Hippocampal formation (tissue), 2 donors: ENCODE measurements around the gene THOC1.
"Not testable (repeated sequence)": the region's sequence is repeated elsewhere in the genome, so short reads cannot be mapped to it uniquely, and the experiment has no call there.

Experiments
- DNase-seq, 2 donors: peaks; one replicate each; lab custom pipeline; 2025; lab: John Stamatoyannopoulos, UW

Gene THOC1

GRCh38 chr18:267688-268552 lies at the start of gene THOC1:
TSS of gene THOC1 (minus strand) at chr18:268047. CDS start at chr18:268019, 28 bp downstream.
- DNase-seq = peak; percentile 87 to 90

- DNase-seq = no peak
Observed at GRCh38 chr18:317618-318017, 49.8 kb upstream of the THOC1 start.

- DNase-seq = no peak
Observed at GRCh38 chr18:316393-316792, 48.5 kb upstream of the THOC1 start.

- DNase-seq = no peak
Observed at GRCh38 chr18:313931-314330, 46.1 kb upstream of the THOC1 start.

- DNase-seq = no peak
Observed at GRCh38 chr18:312415-312814, 44.6 kb upstream of the THOC1 start.

DNA sequence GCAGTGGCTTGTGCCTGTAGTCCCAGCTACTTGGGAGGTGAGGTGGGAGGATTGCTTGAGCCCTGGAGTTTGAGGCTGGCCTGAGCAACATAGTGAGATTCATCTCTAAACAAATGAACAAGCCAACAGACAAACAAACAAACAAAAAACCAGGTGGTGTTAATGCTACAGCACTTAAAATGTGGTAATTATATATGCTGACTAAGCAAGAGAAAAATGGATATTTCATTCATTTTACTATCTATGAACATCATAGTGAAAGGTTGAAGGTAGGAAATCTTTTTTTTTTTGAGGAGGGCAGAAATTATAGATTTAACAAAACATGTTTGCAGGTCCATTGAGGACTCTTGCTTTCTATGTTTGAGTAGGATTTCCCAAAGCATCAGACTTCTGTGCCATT lies 42.2 kb upstream of the THOC1 start:
- DNase-seq = no peak

DNA sequence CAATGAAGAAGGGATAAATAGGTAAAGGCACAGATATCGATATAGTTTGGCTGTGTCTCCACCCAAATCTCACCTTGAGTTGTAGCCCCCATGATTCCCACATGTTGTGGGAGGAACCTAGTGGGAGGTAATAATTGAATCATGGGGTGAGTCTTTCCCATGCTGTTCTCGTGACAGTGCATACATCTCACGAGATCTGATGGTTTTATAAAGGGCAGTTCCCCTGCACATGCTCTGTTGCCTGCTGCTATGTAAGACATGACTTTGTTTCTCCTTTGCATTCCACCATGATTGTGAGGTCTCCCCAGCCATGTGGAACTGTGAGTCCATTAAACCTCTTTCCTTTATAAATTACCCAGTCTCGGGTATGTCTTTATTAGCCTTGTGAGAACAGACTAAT lies 40.2 kb upstream of the THOC1 start:
- DNase-seq = not testable (repeated sequence)

DNA sequence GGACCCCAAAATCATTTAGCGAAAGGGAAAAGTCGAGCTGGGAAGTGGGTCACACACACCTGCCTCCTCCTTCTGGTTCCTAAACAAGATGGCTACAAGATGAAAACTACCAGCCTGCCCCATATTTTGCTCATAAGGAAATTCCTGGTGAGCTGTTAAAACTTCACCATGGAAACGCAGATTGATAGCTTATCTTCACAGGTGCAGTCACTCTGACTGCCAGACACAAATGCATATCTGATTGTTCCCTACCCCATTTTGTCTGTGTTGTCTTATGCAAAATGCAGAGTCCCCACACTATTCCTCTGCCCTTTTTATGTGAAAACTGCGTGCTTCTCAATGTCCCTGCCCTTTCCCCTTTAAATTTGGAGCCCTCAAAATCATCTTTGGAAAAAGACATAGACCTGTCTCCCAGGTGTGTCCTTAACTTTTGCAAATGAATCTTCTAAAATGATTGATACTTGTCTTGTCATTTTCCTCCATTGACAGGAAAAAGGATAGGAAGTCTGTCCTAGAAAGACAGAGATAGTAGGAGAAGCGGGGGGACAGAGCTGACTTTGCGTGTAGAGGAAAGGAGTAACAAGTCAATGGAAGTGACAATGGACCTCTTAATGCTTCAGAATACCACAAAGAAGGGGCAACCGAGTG lies 38.9 kb upstream of the THOC1 start:
- DNase-seq = no peak

DNA sequence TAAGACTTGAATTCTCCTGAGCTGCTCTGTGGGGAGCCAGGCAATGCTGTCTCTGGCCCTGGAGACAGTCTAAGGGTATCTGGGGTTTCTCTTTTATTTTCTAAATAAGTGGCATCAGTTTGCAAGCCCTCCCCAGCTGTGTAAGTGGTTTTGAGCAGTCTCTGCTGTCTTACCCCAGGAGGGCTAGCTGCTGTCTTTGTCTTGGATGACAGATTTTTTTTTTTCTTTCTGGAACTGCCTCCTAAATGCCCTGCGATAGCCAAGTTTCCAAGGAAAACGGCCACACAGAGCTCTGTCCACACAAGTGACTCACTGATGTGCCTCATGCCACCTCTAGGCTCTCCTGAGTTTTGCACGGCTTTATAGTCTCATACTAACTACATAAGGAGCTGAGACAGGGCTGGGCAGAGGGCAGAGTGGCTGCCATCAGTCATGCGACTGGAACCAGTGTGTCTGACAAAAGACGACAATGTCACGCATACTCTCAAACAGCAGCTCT lies 37.2 kb upstream of the THOC1 start:
- DNase-seq = no peak

GRCh38 chr18:303607-304006 lies 35.8 kb upstream of the THOC1 start:
- no peak for DNase-seq

DNA sequence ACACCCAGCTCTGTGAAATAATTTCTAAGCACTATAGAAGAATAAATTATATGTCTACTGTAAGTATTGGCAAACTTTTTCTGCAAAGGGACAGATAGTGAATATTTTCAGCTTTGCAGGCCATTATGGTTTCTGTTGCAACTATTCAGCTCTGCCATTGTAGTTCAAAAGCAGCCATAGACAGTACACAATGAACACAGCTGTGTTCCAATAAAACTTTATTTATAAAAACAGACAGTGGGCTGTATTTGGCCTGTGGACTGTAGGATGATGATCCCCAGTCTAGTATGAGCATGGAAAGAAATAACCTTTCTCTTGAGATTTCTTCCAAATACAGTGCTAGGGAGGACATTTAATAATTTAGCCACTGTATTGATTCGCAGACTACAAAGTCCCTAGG lies 35.2 kb upstream of the THOC1 start:
- DNase-seq = no peak

GRCh38 chr18:302097-302496 lies 34.2 kb upstream of the THOC1 start:
- DNase-seq = no peak

DNA sequence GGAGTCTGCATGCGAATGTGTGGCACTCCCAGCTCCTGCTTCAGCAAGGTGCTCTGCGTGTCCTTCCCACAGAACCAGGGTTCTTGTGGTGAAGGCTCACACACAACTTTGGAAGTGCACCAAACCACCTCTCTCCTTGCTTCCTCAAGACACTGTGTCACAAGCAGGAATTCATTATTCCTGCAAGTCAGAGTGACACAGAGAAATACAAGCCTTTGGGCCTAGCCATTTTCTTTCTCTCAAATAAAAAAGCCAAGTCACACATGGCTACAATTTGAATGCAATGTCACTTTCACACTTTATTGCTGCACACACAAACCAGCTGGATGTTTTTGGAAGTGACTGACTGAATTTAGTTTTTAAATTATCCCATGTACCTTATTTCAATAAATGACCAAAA lies 30.1 kb upstream of the THOC1 start:
- DNase-seq = no peak

DNA sequence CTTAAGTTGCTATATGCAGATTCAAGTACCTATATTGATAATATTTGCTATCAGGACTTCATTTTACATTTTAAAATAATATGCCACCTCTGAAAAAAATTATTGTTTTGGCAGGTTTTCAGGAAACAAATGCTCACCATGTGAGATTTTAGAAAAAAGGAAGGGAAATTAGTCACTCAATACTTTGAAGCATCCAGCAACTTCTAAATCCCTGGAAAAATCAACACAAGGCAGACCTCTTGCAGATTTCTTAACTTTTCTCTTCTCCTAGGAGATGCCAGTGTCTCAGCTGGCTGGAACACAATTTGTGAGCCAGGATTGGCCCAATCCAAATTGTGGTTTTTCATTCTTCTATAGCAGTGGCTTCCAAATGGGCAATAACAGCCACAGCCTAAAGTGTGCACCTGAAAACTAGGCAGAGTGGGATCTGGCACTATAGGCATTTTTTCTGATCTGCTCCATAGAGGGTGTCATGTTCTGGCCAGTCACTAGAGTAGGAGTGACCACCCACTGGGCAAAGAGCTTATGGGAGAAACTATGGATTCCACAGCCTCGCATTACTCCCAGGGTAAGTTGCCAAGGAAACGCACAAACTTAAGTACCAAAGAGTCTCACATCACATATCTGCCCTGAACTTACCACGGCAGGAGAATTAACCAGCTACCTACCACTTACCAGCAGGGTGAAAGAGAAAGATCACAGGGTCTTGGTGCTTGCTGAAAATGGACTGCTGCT lies 28.1 kb upstream of the THOC1 start:
- DNase-seq = no peak

DNA sequence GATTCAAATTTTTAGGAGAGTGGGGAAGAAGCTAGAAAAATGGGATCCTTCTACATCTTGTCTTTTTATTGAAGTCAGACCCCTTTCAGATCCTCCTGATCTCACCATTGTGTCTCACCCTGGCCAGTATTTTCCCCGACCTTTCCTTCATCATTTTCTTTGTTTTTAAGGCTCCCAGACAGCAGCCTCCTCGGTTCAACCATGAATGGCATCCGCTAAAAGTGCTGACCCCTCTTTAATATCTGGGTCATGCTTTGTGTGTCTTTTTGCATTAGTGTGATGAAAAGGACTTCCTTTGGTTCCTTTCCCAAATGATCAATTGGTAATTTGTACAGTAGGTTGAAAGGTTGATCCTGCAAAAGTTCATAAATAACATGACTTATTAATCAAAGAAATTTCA lies 26.7 kb upstream of the THOC1 start:
- DNase-seq = no peak

GRCh38 chr18:293536-293935 lies 25.7 kb upstream of the THOC1 start:
- peak in 1 of 2 donors; percentile 8 for DNase-seq

DNA sequence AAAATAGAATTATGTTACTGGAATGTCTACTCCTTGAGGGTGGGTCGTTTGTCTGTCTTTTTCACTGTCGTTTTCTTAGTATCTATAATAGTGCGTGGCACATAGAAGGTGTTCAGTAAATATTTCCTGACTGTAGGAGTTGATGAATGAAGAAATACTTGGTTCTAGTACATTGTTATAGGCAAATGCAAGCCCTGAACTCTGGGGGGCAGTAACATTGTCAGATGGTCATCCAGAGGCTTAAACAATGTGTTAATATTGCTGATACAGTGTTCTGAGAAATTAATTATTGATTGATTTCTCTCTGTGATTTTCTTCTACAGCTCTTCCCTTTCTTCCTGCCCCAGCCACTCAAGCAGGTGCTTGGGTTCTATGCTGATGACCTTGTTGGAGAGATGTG lies 24.4 kb upstream of the THOC1 start:
- DNase-seq = no peak

DNA sequence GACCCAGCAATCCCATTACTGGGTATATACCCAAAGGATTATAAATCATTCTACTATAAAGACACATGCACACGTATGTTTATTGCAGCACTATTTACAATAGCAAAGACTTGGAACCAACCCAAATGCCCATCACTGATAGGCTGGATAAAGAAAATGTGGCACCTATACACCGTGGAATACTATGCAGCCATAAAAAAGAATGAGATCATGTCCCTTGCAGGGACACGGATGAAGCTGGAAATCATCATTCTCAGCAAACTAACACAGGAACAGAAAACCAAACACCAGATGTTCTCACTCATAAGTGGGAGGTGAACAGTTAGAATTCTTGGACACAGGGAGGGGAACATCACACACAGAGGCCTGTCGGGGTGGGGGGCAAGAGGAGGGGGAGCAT lies 22.1 kb upstream of the THOC1 start:
- DNase-seq = not testable (repeated sequence)

- no peak for DNase-seq
Observed at GRCh38 chr18:289026-289425, 21.2 kb upstream of the THOC1 start.

- DNase-seq = peak in 1 of 2 donors; percentile 49
Observed at GRCh38 chr18:286515-287310, 18.9 kb upstream of the THOC1 start.

GRCh38 chr18:285817-286216 lies 18.0 kb upstream of the THOC1 start:
- no peak for DNase-seq

DNA sequence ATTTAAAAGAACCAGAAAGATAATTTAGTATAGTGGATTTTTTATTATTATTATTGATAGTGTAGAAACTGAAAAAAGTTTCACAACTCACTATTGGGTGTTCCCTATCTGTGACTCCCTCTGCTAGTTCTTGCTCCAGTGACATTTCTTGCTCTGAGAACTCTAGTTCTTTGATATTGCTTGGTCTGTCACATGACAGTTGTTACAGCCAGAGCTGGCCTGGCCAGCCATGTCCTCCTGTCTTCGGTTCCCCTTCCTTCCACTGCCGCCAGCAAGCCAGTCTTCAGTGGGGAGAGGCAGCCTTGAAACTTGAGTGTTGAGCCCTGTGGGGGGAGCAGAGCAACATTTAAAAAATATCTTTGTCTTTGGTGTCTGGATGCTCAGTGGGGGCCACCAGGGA lies 7.6 kb upstream of the THOC1 start:
- DNase-seq = peak in 1 of 2 donors; percentile 13
